Dedifferentiated amniotic fluid mesenchymal stem cell (primary cell): Measurements from ENCODE around the gene HERC2.
"Not testable (repeated sequence)": the region's sequence is repeated elsewhere in the genome, so short reads cannot be mapped to it uniquely, and the experiment has no call there.

Experiments used
- DNase-seq: peaks from one replicate; pipeline ENCODE4 v3.0.0-alpha.2; 2016; ENCODE audit errors: extremely low spot score

HERC2 gene

DNA sequence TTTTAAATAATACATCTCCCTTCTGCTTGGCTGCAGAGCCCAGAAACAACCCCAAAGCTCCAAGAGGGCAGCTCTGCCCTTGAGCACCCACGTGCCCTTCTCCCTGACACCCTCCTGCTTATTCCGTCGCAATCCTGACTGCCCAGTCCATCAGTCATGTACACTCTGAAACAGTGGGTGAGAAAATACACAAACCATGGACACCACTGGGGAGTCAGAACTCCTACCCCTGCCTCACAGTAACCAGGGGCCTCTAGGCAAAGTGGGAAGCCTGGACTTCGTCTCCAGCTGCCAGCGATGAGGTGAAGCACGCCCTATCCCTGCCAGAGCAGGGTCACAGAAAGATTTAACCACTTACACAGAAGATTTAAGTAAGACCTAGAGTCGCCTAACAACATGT, 40.1 kb downstream of the HERC2 start:
- no peak for DNase-seq

GRCh38 chr15:28274635-28275034, 47.3 kb downstream of the HERC2 start:
- no peak for DNase-seq

DNA sequence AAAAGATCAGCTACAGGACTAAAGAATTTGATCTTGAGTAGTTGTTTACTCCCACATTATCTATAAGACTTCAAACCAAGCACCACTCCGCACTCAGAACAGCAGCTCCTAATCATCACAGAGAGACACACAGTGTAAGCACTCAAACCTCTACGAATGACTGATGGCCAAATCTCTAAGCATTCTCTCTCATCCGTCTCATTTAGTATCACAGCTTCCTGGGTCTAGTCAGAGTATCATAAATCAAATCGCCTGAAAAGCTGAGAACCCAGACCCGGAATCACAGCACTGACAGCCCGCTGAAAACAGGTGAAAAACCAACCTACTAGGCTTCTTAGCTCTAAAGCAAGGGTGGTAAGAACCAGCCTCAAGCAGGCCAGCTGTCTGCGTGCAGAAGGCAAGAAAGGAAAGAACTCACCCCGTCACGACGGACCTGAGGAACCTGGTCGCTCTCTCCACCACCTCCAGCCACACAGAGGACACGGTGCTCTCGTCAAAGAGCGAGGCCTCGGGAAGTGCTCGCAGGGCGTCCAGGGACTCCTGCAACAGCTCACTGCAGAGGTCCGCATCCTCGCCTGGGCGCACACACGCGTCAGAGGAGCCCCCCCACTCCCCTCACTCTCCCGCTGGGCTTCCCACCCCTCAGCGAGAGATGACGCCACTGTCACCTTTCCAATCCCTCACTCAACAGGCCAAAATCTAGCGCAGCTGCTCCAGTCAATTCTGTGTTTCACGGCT, 47.9 kb downstream of the HERC2 start:
- no peak for DNase-seq

DNA sequence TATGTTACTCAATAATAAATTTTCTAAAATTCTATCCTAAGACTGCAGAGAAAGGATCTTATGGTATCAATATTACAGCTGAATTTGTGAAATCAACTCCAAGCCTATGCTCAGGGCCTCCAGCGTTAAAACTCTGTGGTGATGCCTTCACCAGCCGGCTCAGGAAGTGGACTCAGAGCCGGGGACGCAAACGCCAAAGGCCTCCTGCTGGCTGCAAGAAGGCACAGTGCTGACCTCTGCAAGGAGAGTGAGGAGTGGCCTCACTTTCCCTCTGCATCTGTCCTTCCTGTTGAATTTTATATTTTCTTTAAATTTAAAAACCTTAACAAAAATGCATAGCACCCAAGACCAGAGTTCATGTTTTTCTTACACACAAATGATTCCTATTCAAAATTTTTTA, 48.5 kb downstream of the HERC2 start:
- no peak for DNase-seq

DNA sequence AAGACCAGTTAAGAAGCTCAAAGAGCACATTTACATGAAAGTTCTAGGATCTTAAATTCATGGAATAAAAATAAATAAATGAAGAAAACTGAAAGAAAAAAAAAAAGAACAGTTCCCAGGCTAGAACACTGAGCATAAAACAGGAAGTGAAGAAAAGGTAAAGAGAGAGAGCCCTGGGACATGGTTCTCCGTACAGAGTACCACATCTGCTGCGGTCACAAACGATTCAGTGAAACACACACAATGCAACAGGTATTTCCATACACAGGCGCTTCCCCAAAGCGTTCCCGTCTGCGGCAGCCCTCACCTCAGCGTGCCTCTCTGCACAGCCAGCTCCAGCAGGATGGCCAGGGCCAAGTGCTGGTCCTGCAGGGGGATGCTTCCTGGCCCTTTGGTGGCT, 49.4 kb downstream of the HERC2 start:
- DNase-seq: no peak

GRCh38 chr15:28271697-28272260, 50.2 kb downstream of the HERC2 start:
- no peak for DNase-seq

DNA sequence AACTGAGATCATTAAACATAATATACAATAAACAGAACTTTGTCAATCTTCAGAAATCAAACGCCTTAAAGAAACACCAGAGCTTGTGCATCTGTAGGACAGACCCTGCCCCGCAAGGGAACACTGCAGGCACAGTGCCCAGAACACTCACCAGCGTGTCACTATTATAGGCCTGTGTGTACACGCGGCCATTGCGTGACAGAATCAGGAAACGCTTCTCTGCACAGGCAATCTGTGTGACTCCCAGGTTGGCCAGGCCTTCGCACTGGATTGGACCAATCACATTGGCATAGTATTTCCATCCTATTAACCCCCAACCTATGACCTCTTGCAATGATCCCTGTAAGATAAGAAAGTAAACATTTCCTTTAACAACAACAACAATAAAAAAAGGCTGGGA, 52.9 kb downstream of the HERC2 start:
- DNase-seq: no peak

- no peak for DNase-seq
These were observed 54.3 kb downstream of the HERC2 start for GRCh38 chr15:28267727-28268126.

- no peak for DNase-seq
These were observed 56.5 kb downstream of the HERC2 start for GRCh38 chr15:28265334-28266019.

DNA sequence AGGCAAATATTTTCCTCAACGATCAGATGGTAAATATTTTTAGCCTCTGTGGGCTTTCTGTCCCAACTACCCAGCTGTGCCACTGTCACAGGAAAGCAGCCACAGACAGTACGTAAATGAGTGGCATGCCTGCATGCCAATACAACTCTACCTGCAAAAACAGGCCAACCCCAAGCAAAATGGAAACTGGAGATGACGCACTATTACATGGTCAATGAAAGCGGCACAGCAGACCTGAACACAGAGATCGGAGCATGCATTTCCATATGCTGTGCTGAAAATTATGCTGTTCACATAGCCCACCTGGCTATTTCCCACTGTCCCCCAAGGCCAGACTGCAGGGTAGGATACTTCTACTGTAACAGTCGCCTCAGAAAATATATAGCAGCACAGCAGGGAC, 57.8 kb downstream of the HERC2 start:
- no peak for DNase-seq

- no peak for DNase-seq
These were observed 59.5 kb downstream of the HERC2 start for GRCh38 chr15:28262438-28262837.

DNA sequence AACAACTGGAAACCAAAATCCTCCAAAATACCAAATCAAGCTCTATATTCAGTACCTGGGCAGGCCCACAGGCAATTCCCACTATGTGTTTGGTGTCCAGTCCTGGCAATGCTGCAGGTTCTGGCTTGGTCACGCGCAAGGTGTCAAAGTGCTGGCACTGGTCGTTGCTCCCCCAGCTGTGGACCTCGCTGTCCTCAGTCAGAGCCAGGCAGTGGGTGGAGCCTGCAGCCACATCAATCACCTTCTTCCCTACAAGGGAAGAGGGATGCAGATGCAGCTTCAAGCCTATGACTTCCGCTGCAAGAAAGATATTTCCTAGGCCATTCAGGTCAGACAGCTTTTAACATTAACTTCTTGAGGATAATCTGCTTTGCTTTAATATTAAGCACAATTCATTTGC, 61.3 kb downstream of the HERC2 start:
- no peak for DNase-seq

DNA sequence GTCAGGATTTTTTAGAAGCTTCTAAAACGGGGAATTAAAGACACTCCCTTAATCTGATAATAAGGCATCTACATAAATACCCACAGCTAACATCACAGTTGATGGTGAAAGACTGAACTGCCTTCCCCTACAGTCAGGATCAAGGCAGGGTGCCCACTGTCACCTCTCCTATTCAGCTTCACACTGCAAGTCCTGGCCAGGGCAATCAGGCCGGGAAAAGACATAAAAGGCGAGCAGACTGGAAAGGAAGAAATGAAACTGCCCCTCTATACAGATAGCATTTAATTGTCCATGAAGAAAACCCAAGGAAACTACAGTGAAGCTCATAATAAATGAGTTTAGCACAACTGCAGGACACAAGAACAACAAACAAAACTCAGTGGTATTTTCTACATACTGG, 61.7 kb downstream of the HERC2 start:
- no peak for DNase-seq

- DNase-seq: no peak
These were observed 66.0 kb downstream of the HERC2 start for GRCh38 chr15:28255965-28256364.

GRCh38 chr15:28252831-28253230, 69.1 kb downstream of the HERC2 start:
- DNase-seq: no peak

DNA sequence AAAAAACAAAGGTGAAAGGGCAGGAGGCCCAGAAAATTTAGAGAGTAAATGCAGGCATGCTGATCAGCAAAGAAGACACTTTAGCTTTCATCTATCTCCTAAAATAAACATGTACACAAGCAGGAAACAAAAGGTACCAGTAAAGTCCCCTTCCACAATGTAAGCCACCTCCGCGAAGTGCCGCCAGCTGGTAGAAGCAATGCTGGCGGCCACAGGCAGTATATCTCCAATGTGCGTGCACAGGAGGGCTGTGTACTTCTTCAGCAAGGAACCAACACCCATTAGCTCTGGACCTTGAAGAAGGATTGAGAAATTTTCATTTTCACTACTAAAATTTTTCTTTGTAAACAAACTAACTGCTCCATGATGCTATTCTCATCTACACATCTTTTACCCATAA, 75.4 kb downstream of the HERC2 start:
- no peak for DNase-seq

DNA sequence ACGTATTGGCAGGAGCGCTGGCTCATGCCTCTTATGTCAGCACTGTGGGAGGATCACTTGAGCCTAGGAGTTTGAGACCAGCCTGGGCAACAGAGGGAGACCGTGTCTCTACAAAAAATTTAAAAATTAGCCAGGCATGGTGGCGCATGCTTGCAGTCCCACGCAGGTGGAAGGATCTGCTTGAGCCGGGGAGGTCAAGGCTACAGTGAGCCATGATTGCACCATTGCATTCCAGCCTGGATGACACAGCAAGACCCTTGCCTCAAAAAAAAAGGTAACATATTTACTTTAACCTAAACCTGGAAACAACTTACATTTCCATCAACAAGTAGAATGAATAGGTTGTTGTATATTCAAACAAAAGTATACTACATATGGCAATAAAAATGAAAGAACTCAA, 78.1 kb downstream of the HERC2 start:
- DNase-seq: no peak

DNA sequence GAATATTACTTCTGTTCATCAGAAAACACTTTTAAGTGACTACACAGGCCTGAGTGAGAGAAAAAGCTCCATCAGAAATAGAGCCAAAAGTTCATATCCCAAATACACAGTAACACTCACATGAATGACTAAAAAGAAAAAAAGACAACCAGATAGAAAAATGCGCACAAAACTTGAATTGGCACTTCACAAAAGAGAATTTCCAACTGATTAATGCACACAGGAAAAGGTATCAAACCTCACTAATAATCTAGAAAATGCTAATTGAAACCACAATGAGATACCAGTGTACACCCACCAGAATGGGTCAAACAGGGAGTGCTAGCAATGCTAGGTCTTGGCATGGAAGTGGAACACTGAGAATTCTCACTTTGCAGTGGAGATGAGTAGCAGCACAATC, 78.6 kb downstream of the HERC2 start:
- DNase-seq: no peak

DNA sequence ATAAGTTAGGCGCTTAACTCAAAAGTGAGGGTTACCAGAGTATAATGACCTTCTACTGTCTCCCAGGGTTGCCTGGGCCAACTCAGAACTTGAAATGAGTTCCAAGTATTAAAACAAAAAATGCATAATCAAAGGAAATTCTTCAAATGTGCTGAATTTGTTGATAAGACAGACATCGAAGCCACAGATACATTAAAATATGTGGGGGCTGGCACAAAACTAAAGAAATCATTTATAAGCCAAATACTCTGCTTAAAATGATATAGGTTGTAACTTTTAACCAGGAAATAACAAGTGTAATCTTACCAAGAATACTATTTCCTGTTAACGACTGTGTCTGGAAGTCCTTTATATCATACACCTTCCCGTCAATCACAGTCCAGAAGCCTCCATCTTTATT, 83.7 kb downstream of the HERC2 start:
- not testable (repeated sequence) for DNase-seq

- not testable (repeated sequence) for DNase-seq
These were observed 90.2 kb downstream of the HERC2 start for GRCh38 chr15:28231743-28232142.

- not testable (repeated sequence) for DNase-seq
These were observed 90.6 kb downstream of the HERC2 start for GRCh38 chr15:28231336-28231735.

DNA sequence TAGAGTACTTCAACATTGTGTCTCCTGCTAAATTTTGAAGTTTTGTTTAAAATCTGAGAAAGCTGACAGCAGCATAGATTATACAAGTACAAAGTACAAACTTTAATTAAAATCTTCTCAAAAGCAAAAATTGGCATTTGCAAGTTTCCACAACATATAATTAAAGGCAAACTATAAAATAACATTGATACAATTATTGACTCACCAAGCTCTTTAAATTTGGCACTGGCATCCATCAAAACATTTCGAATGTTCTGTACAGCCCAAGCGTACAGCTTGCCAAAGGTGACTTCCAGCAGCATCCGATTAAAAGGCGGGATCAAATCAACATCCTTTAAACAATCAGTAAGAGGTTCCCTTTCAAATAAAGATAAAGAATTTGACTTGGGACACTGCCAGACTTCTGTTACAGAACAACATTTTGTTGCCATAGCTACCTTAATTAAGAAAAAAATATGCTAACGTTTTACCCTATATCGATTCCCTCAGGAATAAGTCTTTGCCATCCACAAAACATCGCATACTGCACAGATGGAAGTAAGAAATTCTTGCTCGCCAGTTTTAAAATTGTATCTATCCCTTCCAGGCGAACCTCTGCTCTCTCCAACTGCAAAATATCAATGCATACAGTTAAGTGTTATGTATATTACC, 92.9 kb downstream of the HERC2 start:
- not testable (repeated sequence) for DNase-seq

- no peak for DNase-seq
These were observed 93.9 kb downstream of the HERC2 start for GRCh38 chr15:28228096-28228495.
